Activated naive CD4-positive, alpha-beta T cell treated with anti-CD3 and anti-CD28 coated beads, Interleukin-2, amount 10 ng/mL, durations not matched to agents 5 hours and 36 hours (primary cell): Measurements from ENCODE around the gene DCHS1. TPM values are rescaled to one million over a fixed set of nuclear protein-coding genes. Genes with fewer than 3 reads are reported as not detected.

Source experiments
- total RNA-seq, 2 experiments: library from RNA; stranded (reverse); gene quantifications; one replicate each; pipeline ENCODE4 v1.2.3, GENCODE V29; 2021

DCHS1 gene, protein sequence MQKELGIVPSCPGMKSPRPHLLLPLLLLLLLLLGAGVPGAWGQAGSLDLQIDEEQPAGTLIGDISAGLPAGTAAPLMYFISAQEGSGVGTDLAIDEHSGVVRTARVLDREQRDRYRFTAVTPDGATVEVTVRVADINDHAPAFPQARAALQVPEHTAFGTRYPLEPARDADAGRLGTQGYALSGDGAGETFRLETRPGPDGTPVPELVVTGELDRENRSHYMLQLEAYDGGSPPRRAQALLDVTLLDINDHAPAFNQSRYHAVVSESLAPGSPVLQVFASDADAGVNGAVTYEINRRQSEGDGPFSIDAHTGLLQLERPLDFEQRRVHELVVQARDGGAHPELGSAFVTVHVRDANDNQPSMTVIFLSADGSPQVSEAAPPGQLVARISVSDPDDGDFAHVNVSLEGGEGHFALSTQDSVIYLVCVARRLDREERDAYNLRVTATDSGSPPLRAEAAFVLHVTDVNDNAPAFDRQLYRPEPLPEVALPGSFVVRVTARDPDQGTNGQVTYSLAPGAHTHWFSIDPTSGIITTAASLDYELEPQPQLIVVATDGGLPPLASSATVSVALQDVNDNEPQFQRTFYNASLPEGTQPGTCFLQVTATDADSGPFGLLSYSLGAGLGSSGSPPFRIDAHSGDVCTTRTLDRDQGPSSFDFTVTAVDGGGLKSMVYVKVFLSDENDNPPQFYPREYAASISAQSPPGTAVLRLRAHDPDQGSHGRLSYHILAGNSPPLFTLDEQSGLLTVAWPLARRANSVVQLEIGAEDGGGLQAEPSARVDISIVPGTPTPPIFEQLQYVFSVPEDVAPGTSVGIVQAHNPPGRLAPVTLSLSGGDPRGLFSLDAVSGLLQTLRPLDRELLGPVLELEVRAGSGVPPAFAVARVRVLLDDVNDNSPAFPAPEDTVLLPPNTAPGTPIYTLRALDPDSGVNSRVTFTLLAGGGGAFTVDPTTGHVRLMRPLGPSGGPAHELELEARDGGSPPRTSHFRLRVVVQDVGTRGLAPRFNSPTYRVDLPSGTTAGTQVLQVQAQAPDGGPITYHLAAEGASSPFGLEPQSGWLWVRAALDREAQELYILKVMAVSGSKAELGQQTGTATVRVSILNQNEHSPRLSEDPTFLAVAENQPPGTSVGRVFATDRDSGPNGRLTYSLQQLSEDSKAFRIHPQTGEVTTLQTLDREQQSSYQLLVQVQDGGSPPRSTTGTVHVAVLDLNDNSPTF (N-terminal part only)
- under 1 TPM; 0.36 to 0.38 TPM for total RNA-seq

DNA sequence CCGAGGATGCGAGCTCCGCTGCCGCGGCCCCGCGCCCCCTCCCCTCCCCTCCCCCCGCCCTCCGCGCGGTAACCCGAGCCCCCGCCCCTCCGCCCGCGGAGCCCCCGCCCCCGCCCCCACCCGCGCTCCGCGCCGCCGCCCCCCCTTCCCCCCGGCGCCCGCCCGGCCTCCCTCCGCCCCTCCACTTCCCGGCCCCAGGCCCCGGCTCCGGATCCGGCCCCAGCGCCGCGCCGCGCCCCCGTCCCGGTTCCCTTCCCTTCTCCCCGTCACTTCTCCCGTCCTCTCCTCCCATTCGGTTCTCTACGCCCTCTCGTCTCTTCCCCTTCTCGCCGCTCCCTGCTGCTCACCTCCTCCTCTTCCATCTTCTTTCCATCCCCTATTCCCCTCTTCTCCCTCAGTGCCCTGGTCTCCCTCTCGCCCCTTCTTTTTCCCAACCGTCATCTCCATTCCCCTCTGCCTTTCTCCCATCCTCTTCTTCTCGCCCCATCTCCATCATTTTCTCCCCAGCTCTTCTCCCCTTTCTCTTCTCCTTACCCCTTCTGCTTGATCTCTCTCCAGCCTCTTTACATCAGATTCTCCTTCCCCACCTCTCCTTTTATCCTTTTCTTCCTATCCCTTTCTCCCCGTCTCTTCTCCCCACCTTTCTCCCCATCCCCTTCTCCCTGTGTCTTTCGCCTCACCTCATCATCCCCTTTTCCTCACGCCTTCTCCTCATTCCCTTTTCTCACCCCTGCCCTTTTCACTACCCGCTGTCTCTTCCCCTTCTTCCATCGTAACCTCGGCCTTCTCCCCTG, at the start of gene DCHS1:
TSS of gene DCHS1 (minus strand) at position 20 of the 794 bp plus-strand sequence. CDS start 14,196 bp downstream, outside the sequence.

DNA sequence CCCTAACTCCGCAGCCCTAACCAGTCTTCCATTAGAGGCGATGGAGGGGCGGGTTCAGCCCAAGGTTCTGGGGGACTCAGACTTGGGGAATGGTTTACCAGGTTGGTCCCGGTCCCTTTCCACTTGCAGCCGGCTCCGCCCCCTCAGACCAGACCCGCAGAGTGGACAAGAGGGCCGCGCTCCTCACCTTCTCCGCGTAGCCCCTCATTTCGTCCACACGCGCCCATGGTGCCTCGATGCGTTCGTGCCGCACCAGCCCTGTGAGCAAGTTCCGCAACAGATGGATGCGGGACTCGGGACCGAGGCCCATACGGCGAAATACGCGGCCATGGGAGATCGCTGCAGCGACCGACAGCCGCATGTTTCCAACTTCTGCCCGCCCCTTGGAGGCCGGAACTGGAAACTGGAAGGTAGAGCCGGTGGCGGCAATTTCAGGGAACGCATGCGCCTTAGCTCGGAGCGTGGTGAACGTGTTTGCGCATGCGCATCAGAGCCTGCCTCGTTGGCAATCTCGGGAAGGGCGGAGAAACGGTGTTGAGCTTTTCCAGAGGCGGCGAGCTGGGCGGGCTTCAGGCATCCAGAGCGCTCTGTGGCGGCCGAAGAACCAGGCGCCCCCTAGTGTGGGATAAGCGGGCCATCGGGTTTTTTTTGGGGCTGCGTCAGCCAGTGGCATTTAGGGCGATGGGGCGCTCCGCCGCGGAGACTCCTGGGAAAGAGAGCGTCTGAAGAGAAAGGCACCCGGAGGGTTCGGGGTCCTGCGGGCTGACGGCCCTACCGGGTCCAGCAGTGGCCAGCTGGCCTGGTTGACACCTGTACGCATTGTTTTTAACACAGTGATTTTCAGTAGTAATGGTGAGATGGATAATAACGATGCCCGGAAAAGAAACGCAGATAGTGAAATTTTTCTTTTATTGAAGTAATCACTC, 27.6 kb upstream of the DCHS1 start, which contains the start of gene MRPL17:
TSS of gene MRPL17 (minus strand) at position 405 of the 926 bp plus-strand sequence. CDS start at position 361, 44 bp downstream.

DNA sequence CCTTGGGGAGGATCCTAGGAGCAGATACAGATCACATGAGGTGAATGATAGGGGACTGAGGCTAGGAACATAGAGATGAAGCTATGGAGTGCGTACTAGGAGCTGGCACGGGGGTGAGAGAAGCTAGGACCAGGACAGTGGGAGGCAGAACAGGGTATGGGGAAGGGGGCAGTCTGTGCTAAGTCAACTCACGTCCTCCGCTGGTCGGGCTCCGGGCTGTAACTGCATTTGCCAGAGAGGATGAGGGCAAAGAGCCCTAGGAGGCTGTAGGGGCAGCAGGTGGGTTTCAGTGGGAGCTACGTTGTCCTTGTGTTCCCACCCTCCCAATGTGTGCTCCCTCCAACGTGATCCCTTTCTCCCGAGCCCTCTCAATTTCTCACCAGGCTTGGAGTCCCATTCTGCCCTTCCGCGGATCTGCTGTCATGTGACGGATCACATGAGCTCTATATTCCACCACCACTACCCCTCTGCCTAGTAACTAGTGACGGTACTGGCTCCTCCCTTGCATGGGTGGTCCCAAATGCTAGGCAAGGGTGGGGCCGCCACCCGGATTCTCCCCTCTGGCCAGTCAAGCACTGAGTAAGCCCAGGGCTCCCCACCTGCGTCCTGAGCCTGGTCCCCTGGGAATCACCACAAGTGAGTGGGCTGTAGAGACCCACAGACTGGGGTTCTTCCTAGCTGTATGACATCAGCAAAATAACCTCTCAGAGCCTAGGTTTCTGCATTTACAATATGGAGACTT, 36.4 kb downstream of the DCHS1 start, which contains the start of gene TPP1:
TSS of gene TPP1 (minus strand) at position 419 of the 742 bp plus-strand sequence. CDS start at position 397, 22 bp downstream.

DNA sequence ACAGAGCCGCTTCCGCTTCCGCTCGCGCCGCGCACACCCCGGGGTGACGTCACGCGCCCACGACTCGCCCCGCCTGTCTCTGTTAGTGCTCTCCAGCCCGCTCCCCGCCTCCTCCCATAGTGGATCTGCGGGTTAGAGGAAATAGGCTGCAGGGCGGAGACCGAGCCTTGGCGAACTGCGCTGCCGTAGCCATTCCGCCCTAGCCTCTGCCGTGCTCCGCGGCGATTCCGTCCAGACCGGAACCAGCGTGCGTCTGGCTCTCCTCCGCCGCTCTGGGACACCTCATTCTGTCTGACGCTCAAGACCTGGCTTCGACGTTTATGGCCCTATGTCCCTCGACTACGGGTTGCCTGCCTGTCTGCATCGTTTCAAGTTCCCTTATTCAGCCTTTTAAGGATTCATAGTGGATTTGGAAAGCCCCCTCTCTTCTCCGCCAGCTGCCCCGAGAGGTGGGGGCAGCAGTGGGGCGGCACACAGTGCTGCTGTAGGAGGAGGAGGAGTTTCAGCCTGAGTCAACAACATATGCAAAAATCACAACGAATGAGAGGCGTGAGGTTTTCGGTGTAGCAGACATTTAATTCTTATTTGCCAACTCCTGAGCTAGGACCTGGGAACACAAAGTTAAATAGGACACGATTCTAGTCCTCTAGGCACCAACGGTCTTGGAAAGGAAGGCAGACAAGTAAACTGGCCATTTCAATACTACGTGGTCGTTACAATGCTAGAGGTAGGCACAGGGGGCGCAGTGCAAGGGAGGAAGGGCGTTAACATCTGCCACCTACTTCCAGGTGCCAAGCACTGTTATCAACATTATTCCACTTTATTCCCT, 43.2 kb downstream of the DCHS1 start, which contains the start of gene TAF10:
TSS of gene TAF10 (minus strand) at position 4 of the 829 bp plus-strand sequence. CDS start 27 bp downstream, outside the sequence.

DNA sequence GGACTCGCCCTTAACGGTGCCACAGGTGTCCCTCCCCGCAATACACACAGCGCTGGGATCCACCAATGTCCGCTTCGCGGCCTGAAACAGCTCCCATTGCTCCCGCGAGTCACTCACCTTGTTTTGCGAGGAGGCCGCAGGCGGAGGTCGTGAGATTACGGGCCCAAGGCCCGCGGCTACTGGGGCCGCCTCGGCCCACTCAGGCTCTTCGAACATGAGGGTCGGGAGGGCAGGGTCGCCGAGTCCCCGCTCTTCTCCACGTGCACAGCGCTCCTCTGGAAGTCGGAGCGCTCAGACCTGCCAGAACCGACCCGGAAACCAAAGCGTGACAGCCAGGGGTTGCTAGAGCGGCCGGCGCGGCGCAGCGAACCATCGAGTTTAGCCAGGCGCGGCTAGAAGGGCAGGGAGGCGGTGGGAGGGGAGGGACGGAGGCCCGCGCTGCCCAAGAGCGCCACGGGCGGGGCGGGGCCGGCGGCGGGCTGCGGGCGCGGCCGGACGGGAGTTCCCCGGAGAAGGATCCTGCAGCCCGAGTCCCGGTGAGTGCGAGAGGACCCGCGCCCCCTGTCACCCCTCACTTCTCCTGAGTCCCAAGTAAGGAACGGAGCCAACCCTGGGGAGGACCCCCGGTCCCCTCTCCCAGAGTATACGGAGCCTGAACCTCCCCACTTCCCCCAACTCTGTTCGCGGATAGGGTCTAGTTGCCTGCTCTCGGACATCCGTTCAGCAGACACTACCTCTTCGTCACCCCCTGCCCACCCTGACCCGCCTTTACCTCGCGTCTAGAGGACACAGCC, 52.1 kb downstream of the DCHS1 start, which contains the start of the genes ILK and RRP8:
TSS of gene ILK (plus strand) at position 488 of the 794 bp plus-strand sequence. CDS start 498 bp downstream, outside the sequence.
TSS of gene RRP8 (minus strand) at position 330 of the 794 bp plus-strand sequence. CDS start at position 216, 114 bp downstream.

Other genes with a start within 250 kb of the DCHS1 start
- 10 to 100 TPM; 63.5 to 66.8 TPM for gene APBB1, start 236.7 kb downstream of the DCHS1 start, total RNA-seq
- under 1 TPM in 1 of 2 experiments, not detected in 1; 0.39 TPM for gene HPX, start 214.8 kb downstream of the DCHS1 start, total RNA-seq
- 1 to 10 TPM; 7.5 to 9.3 TPM for gene TRIM3, start 181.9 kb downstream of the DCHS1 start, total RNA-seq
- 10 to 100 TPM; 40.7 to 42.8 TPM for gene ARFIP2, start 174.5 kb downstream of the DCHS1 start, total RNA-seq
- 10 to 100 TPM; 40.9 to 42.2 TPM for gene TIMM10B, start 174.3 kb downstream of the DCHS1 start, total RNA-seq
- gene DNHD1, start 158.5 kb downstream of the DCHS1 start, total RNA-seq, result 10 to 100 TPM; 18.5 to 21.1 TPM
- gene RRP8, start 52.2 kb downstream of the DCHS1 start, total RNA-seq, result 10 to 100 TPM; 27.1 to 32.8 TPM
- 100 to 1,000 TPM; 151 to 155 TPM for gene ILK, start 52.0 kb downstream of the DCHS1 start, total RNA-seq
- 100 to 1,000 TPM; 143 to 148 TPM for gene TAF10, start 43.6 kb downstream of the DCHS1 start, total RNA-seq
- 100 to 1,000 TPM in 1 of 2 experiments, 10 to 100 TPM in 1; 99.0 to 101 TPM for gene TPP1, start 36.4 kb downstream of the DCHS1 start, total RNA-seq
- gene MRPL17, start 27.5 kb upstream of the DCHS1 start, total RNA-seq, result 10 to 100 TPM; 36.1 to 38.8 TPM
- gene OR2AG2, start 116.2 kb upstream of the DCHS1 start, total RNA-seq, result not detected
- not detected for gene OR2AG1, start 127.2 kb upstream of the DCHS1 start, total RNA-seq
- not detected for gene OR6A2, start 143.9 kb upstream of the DCHS1 start, total RNA-seq
- gene OR10A5, start 189.9 kb upstream of the DCHS1 start, total RNA-seq, result not detected
- not detected for gene OR10A2, start 207.2 kb upstream of the DCHS1 start, total RNA-seq
- gene OR10A4, start 220.8 kb upstream of the DCHS1 start, total RNA-seq, result not detected
- not detected for gene OR2D2, start 236.7 kb upstream of the DCHS1 start, total RNA-seq